Keratinocyte (primary cell): ENCODE measurements around the gene CYB561A3. TPM values are rescaled to one million over a fixed set of nuclear protein-coding genes. Genes with fewer than 3 reads are reported as not detected.

Experiments used
- DNase-seq: peaks from one replicate; pipeline ENCODE4 v3.0.0-alpha.2; 2011; ENCODE audit warnings: low read depth, missing footprints, low spot score
- FAIRE-seq: peaks from 2 replicates; lab custom pipeline; 2011; peaks lifted over from hg19 to GRCh38; lab: Jason Lieb, UNC
- H2AFZ ChIP-seq: 2 replicates; pipeline ENCODE4 v1.6.0; 2012; ENCODE audit warnings: low read length, control low read depth, inconsistent platforms; ENCODE audit not compliant: control insufficient read depth
- H3K27ac ChIP-seq: 2 replicates; pipeline ENCODE4 v1.5.1; 2011; ENCODE audit warnings: low read length; ENCODE audit not compliant: control insufficient read depth, insufficient read depth
- H3K27me3 ChIP-seq: 3 replicates; pipeline ENCODE4 v1.6.0; 2011; ENCODE audit warnings: low read length; ENCODE audit not compliant: control insufficient read depth, insufficient read depth; ENCODE audit errors: extremely low read depth
- H3K36me3 ChIP-seq, 2 experiments: 2 replicates in 1 of 2; 3 replicates in 1 of 2; pipeline ENCODE4 v1.5.1; 2011; ENCODE audit warnings: low read length in 2 of 2, mild to moderate bottlenecking in 1 of 2; ENCODE audit not compliant: control insufficient read depth in 2 of 2, insufficient read depth in 2 of 2; ENCODE audit errors: extremely low read depth in 1 of 2
- H3K4me1 ChIP-seq: 3 replicates; pipeline ENCODE4 v1.5.1; 2011; ENCODE audit warnings: low read length; ENCODE audit not compliant: control insufficient read depth, insufficient read depth; ENCODE audit errors: extremely low read depth
- H3K4me2 ChIP-seq: 3 replicates; pipeline ENCODE4 v1.6.0; 2011; ENCODE audit warnings: low read depth, low read length; ENCODE audit not compliant: control insufficient read depth, insufficient read depth; ENCODE audit errors: extremely low read depth
- H3K4me3 ChIP-seq, 3 experiments: fragments of 200-600 bp in 1 of 3; sonication (generic) in 1 of 3; 2 replicates in 2 of 3; 3 replicates in 1 of 3; pipeline ENCODE4 v1.5.1; 2011 to 2016; ENCODE audit warnings: low read length in 3 of 3, mild to moderate bottlenecking in 3 of 3, control low read depth in 2 of 3, inconsistent platforms in 1 of 3, low read depth in 1 of 3, mixed read lengths in 1 of 3, mixed run types in 1 of 3, moderate library complexity in 1 of 3; ENCODE audit not compliant: control insufficient read depth in 2 of 3, insufficient read depth in 2 of 3; ENCODE audit errors: extremely low read depth in 1 of 3
- H3K79me2 ChIP-seq: 2 replicates; pipeline ENCODE4 v1.6.0; 2012; ENCODE audit warnings: low read length; ENCODE audit not compliant: control insufficient read depth, insufficient read depth
- H3K9ac ChIP-seq: 3 replicates; pipeline ENCODE4 v1.6.0; 2011; ENCODE audit warnings: low read length; ENCODE audit not compliant: control insufficient read depth, insufficient read depth; ENCODE audit errors: extremely low read depth
- H3K9me1 ChIP-seq: 3 replicates; pipeline ENCODE4 v1.6.0; 2011; ENCODE audit warnings: low read length; ENCODE audit not compliant: control insufficient read depth, insufficient read depth; ENCODE audit errors: extremely low read depth
- H3K9me3 ChIP-seq: 2 replicates; pipeline ENCODE4 v1.5.1; 2012; ENCODE audit warnings: low read depth, low read length; ENCODE audit not compliant: control insufficient read depth
- H4K20me1 ChIP-seq: 3 replicates; pipeline ENCODE4 v1.6.0; 2011; ENCODE audit warnings: low read length; ENCODE audit not compliant: control insufficient read depth, insufficient read depth; ENCODE audit errors: extremely low read depth
- EZH2 ChIP-seq: IDR thresholded peaks from one replicate; pipeline ENCODE4 v1.6.1; 2012; ENCODE audit warnings: inconsistent platforms, mild to moderate bottlenecking, low read length, moderate library complexity
- dilution Hi-C: fragments of 300-500 bp; cut with MboI; formaldehyde crosslinking; loops from one replicate; pipeline ENCODE4 v1.7.0; 2020; ENCODE audit warnings: low sequenced_read_pairs; ENCODE audit not compliant: extremely low pct_ligation_motif_present
- polyA plus RNA-seq, 5 experiments: library from polyadenylated mRNA; depleted of rRNA in 3 of 5; stranded (reverse) in 3 of 5; stranded (forward) in 1 of 5; unstranded in 1 of 5; fragments of >200 nt; gene quantifications; 1 replicate in 1 of 5; 2 replicates in 3 of 5; 3 replicates in 1 of 5; pipeline versions ENCODE4 v1.2.1 to v1.2.3, GENCODE V29; 2011 to 2012; ENCODE audit warnings: missing spikeins in 2 of 5, low read depth in 1 of 5, low replicate concordance in 1 of 5
- TF ChIP-seq, protein P1 (sequence below), 3 experiments: IDR thresholded peaks in 1 of 3; conservative IDR thresholded peaks in 1 of 3; optimal IDR thresholded peaks in 1 of 3; 2 replicates in 2 of 3; 3 replicates in 1 of 3; pipeline versions ENCODE3 to v1.5.1; 2011; ENCODE audit warnings: low read length in 3 of 3, mild to moderate bottlenecking in 3 of 3, moderate library complexity in 2 of 3, control low read depth in 1 of 3, inconsistent platforms in 1 of 3; ENCODE audit not compliant: insufficient read depth in 2 of 3; ENCODE audit errors: extremely low read depth in 1 of 3

The CYB561A3 gene
- polyA plus RNA-seq, 1 donor (not counting 4 experiments of a cell fraction or from before 2014, with no cell fraction given): 42.3 TPM

DNA sequence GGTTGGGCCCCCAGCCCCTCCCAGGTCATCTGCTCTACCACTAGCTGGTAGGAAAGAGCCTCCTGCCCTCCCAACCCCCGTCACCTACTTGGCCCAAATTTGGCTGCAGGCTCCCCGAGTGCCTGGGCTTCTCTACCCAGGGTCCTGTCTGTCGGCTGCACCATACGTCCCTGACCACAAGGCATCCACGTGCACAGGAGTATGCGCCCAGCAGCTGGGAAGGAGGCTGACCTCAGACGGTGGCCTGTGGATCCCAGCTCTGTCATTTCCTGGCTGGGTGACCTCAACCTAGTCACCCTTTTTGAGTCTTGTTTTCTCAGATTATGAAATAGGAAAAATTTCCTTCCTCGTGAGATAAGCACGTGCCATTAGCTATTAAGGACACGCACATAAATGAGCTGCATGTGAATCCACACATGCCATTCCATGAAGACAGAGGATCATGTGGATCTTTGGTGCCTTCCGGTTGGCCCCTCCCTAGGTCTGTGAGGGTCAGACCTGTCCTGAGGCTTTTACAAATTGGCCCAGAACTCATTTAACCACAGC lies 13.7 kb downstream of the CYB561A3 start:
- no peak for TF ChIP-seq EZH2
- TF ChIP-seq, protein P1, sequence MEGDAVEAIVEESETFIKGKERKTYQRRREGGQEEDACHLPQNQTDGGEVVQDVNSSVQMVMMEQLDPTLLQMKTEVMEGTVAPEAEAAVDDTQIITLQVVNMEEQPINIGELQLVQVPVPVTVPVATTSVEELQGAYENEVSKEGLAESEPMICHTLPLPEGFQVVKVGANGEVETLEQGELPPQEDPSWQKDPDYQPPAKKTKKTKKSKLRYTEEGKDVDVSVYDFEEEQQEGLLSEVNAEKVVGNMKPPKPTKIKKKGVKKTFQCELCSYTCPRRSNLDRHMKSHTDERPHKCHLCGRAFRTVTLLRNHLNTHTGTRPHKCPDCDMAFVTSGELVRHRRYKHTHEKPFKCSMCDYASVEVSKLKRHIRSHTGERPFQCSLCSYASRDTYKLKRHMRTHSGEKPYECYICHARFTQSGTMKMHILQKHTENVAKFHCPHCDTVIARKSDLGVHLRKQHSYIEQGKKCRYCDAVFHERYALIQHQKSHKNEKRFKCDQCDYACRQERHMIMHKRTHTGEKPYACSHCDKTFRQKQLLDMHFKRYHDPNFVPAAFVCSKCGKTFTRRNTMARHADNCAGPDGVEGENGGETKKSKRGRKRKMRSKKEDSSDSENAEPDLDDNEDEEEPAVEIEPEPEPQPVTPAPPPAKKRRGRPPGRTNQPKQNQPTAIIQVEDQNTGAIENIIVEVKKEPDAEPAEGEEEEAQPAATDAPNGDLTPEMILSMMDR (optimal IDR thresholded peaks at IDR 0.05 in 1 of 3, IDR thresholded peaks at IDR 0.05 in 1 of 3, conservative IDR thresholded peaks at IDR 0.05 in 1 of 3; ENCODE audit: extremely low read depth in 1 of 3, insufficient read depth in 2 of 3, low read length in 3 of 3): no peak
- peaks cover 29% of the 10 kb centered on the region in 2 experiments for H3K36me3 ChIP-seq
- H3K4me1 ChIP-seq: peaks cover 5% of the 10 kb centered on the region
- no peak overlapping the region for H2AFZ ChIP-seq
- no peaks in the 10 kb centered on the region for H3K79me2 ChIP-seq
- H3K9me1 ChIP-seq: peaks cover 2% of the 10 kb centered on the region
- H3K27ac ChIP-seq: no peak overlapping the region
- H3K9me3 ChIP-seq: no peaks in the 10 kb centered on the region
- no peak for DNase-seq
- H3K4me2 ChIP-seq: no peak overlapping the region
- no peaks in the 10 kb centered on the region for H4K20me1 ChIP-seq
- no peak overlapping the region for H3K4me3 ChIP-seq
- H3K9ac ChIP-seq: no peak overlapping the region
- dilution Hi-C loops: no loop called here
- H3K27me3 ChIP-seq: no peaks in the 10 kb centered on the region
- no peak for FAIRE-seq

DNA sequence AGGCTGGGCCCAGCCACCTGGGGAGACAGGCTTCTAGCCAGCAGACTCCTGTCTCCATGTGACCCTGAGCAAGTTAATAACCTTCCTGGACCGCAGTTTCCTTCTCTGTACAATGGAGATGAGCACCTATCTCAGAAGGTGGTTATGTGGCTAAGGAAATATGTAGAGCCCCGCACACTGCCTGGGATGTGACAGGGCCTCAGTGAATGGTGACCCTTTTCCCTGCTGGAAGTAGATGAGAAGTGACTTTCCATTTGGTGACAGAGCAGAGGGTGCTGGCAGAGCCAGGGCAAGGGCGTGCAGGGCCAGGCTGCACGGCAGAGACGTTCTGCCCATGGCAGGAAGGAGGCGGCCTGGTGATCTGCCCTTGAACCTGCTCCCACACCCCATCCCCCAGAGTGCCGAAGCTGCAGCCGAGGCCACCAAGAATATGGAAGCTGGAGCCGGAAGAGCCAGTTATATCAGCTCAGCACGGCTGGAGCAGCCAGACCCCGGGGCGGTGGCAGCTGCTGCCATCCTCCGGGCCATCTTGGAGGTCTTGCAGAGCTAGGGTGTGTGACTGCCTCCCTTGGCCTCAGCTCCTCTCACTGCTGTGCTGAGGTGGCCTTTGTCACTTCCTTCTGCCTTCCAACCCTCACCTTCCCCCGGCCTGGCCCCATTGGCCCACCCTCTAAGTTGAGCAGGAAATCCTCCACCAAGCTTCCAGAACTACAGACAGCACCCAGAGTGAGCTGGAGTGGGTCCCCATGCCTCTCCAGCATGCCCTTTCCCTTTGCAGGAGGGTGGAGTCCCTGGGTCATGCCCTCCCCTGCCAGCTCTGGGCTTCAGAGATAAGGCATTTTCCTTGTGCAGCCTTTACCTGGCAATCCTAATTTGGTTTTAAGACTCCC lies 15.5 kb downstream of the CYB561A3 start:
- H3K4me2 ChIP-seq: no peak overlapping the region
- TF ChIP-seq, protein P1 (optimal IDR thresholded peaks at IDR 0.05 in 1 of 3, IDR thresholded peaks at IDR 0.05 in 1 of 3, conservative IDR thresholded peaks at IDR 0.05 in 1 of 3; ENCODE audit: extremely low read depth in 1 of 3, insufficient read depth in 2 of 3, low read length in 3 of 3): no peak
- TF ChIP-seq EZH2: no peak
- no peak for DNase-seq
- H3K27me3 ChIP-seq: no peaks in the 10 kb centered on the region
- no peaks in the 10 kb centered on the region for H4K20me1 ChIP-seq
- H3K36me3 ChIP-seq: peaks cover 24 to 25% of the 10 kb centered on the region in 2 experiments
- no peak overlapping the region for H2AFZ ChIP-seq
- H3K9ac ChIP-seq: no peak overlapping the region
- peaks cover 2% of the 10 kb centered on the region for H3K9me1 ChIP-seq
- dilution Hi-C loops: no loop called here
- no peak for FAIRE-seq
- no peaks in the 10 kb centered on the region for H3K79me2 ChIP-seq
- no peak overlapping the region for H3K4me3 ChIP-seq
- H3K27ac ChIP-seq: no peak overlapping the region
- H3K9me3 ChIP-seq: no peaks in the 10 kb centered on the region
- peaks cover 5% of the 10 kb centered on the region for H3K4me1 ChIP-seq
